DMS114 treated with DMSO at 0.1 percent for 48 hours (cell line): Measurements from ENCODE around the gene CFAP77.
"Not testable (repeated sequence)": the region's sequence is repeated elsewhere in the genome, so short reads cannot be mapped to it uniquely, and the experiment has no call there.

Experiments
- DNase-seq: peaks from one replicate; lab custom pipeline; 2025; ENCODE audit not compliant: unreplicated experiment; lab: John Stamatoyannopoulos, UW

CFAP77 gene

GRCh38 chr9:132545578-132545977 lies 135.6 kb downstream of the CFAP77 start:
- DNase-seq = no peak

- no peak for DNase-seq
Measured at GRCh38 chr9:132546148-132547051, 136.4 kb downstream of the CFAP77 start.

GRCh38 chr9:132547052-132547431 lies 137.0 kb downstream of the CFAP77 start:
- no peak for DNase-seq

- DNase-seq = no peak
Measured at GRCh38 chr9:132547436-132547835, 137.4 kb downstream of the CFAP77 start.

- no peak for DNase-seq
Measured at GRCh38 chr9:132547976-132548730, 138.1 kb downstream of the CFAP77 start.

GRCh38 chr9:132548751-132549640 lies 139.0 kb downstream of the CFAP77 start:
- DNase-seq = no peak

- no peak for DNase-seq
Measured at GRCh38 chr9:132551556-132551955, 141.5 kb downstream of the CFAP77 start.

GRCh38 chr9:132552041-132552440 lies 142.0 kb downstream of the CFAP77 start:
- no peak for DNase-seq

- no peak for DNase-seq
Measured at GRCh38 chr9:132554755-132555154, 144.7 kb downstream of the CFAP77 start.

- DNase-seq = no peak
Measured at GRCh38 chr9:132555528-132555927, 145.5 kb downstream of the CFAP77 start.

GRCh38 chr9:132556235-132556634 lies 146.2 kb downstream of the CFAP77 start:
- DNase-seq = no peak

- DNase-seq = no peak
Measured at GRCh38 chr9:132556714-132557113, 146.7 kb downstream of the CFAP77 start.

- DNase-seq = no peak
Measured at GRCh38 chr9:132557159-132557558, 147.1 kb downstream of the CFAP77 start.

GRCh38 chr9:132559711-132560110 lies 149.7 kb downstream of the CFAP77 start:
- DNase-seq = no peak

GRCh38 chr9:132560616-132561202 lies 150.7 kb downstream of the CFAP77 start:
- DNase-seq = no peak

GRCh38 chr9:132562306-132562573 lies 152.2 kb downstream of the CFAP77 start:
- DNase-seq = no peak

- DNase-seq = no peak
Measured at GRCh38 chr9:132564526-132564925, 154.5 kb downstream of the CFAP77 start.

GRCh38 chr9:132568787-132569186 lies 158.8 kb downstream of the CFAP77 start:
- DNase-seq = not testable (repeated sequence)

- no peak for DNase-seq
Measured at GRCh38 chr9:132571806-132572600, 162.0 kb downstream of the CFAP77 start.

- no peak for DNase-seq
Measured at GRCh38 chr9:132572921-132573320, 162.9 kb downstream of the CFAP77 start.
